ENCODE results near the gene IL37. TPM values are rescaled to one million over a fixed set of nuclear protein-coding genes. Genes with fewer than 3 reads are reported as not detected.
"Not testable (repeated sequence)": the region's sequence is repeated elsewhere in the genome, so short reads cannot be mapped to it uniquely, and the experiment has no call there.

IL37 gene
- total RNA-seq, 1 donor from 2014 or later: not detected

GRCh38 chr2:112887964-112888749, 22.8 kb upstream of the IL37 start:
- DNase-seq (ENCODE audit: low spot score in 2 of 2) (no peak), FAIRE-seq (no peak)

GRCh38 chr2:112889976-112890375, 21.0 kb upstream of the IL37 start:
- no peak for FAIRE-seq
- DNase-seq (ENCODE audit: low spot score in 2 of 2): no peak

- no peak for DNase-seq (ENCODE audit: low spot score in 2 of 2)
- FAIRE-seq: no peak
Observed at GRCh38 chr2:112891385-112891831, 19.6 kb upstream of the IL37 start.

GRCh38 chr2:112893752-112894151, 17.2 kb upstream of the IL37 start:
- FAIRE-seq: no peak
- no peak for DNase-seq (ENCODE audit: low spot score in 2 of 2)

- DNase-seq (ENCODE audit: low spot score in 2 of 2) (no peak), FAIRE-seq (no peak)
Observed at GRCh38 chr2:112896909-112897623, 13.9 kb upstream of the IL37 start.

GRCh38 chr2:112897624-112897978, 13.4 kb upstream of the IL37 start:
- FAIRE-seq: no peak
- no peak for DNase-seq (ENCODE audit: low spot score in 2 of 2)

- not testable (repeated sequence) for FAIRE-seq; DNase-seq (ENCODE audit: low spot score in 2 of 2)
Observed at GRCh38 chr2:112901431-112902065, 9.4 kb upstream of the IL37 start.

GRCh38 chr2:112902816-112903215, 8.1 kb upstream of the IL37 start:
- no peak for DNase-seq (ENCODE audit: low spot score in 2 of 2)
- FAIRE-seq: no peak

GRCh38 chr2:112904883-112905282, 6.1 kb upstream of the IL37 start:
- no peak for FAIRE-seq
- no peak for DNase-seq (ENCODE audit: low spot score in 2 of 2)

GRCh38 chr2:112906276-112906675, 4.7 kb upstream of the IL37 start:
- FAIRE-seq (no peak), DNase-seq (ENCODE audit: low spot score in 2 of 2) (no peak)

- DNase-seq (ENCODE audit: low spot score in 2 of 2) (no peak), FAIRE-seq (no peak)
Observed at GRCh38 chr2:112907001-112907949, 3.7 kb upstream of the IL37 start.

GRCh38 chr2:112908559-112908958, 2.4 kb upstream of the IL37 start:
- DNase-seq (ENCODE audit: low spot score in 2 of 2); FAIRE-seq: not testable (repeated sequence)

GRCh38 chr2:112910219-112910618, 746 bp upstream of the IL37 start:
- DNase-seq (ENCODE audit: low spot score in 2 of 2): no peak
- no peak for FAIRE-seq

- FAIRE-seq (no peak), DNase-seq (ENCODE audit: low spot score in 2 of 2) (no peak)
Observed at GRCh38 chr2:112912403-112912802, 1.4 kb downstream of the IL37 start.

- no peak for FAIRE-seq
- DNase-seq (ENCODE audit: low spot score in 2 of 2): no peak
Observed at GRCh38 chr2:112915300-112916144, 4.6 kb downstream of the IL37 start.

- DNase-seq (ENCODE audit: low spot score in 2 of 2): no peak
- FAIRE-seq: no peak
Observed at GRCh38 chr2:112916145-112916571, 5.2 kb downstream of the IL37 start.

GRCh38 chr2:112916625-112917247, 5.8 kb downstream of the IL37 start:
- FAIRE-seq (no peak), DNase-seq (ENCODE audit: low spot score in 2 of 2) (no peak)

GRCh38 chr2:112917856-112918255, 6.9 kb downstream of the IL37 start:
- no peak for DNase-seq (ENCODE audit: low spot score in 2 of 2)
- FAIRE-seq: no peak

GRCh38 chr2:112918256-112918655, 7.3 kb downstream of the IL37 start:
- DNase-seq (ENCODE audit: low spot score in 2 of 2): no peak
- FAIRE-seq: no peak

Measured in frontal cortex (tissue), 4 donors.